Fibroblast of peridontal ligament (primary cell): ENCODE measurements around the gene PRRG1.
"Not testable (repeated sequence)": the region's sequence is repeated elsewhere in the genome, so short reads cannot be mapped to it uniquely, and the experiment has no call there.

Source experiments
- DNase-seq: peaks from one replicate; pipeline ENCODE4 v3.0.0-alpha.2; 2010; ENCODE audit errors: extremely low read depth

Gene PRRG1

GRCh38 chrX:37468124-37468739, 119.1 kb downstream of the PRRG1 start:
- DNase-seq = no peak

GRCh38 chrX:37470711-37471110, 121.5 kb downstream of the PRRG1 start:
- no peak for DNase-seq

GRCh38 chrX:37472836-37473235, 123.7 kb downstream of the PRRG1 start:
- no peak for DNase-seq

- no peak for DNase-seq
Observed at GRCh38 chrX:37474478-37474877, 125.3 kb downstream of the PRRG1 start.

GRCh38 chrX:37476571-37477170, 127.5 kb downstream of the PRRG1 start:
- DNase-seq = no peak

- DNase-seq = not testable (repeated sequence)
Observed at GRCh38 chrX:37484335-37484734, 135.2 kb downstream of the PRRG1 start.

GRCh38 chrX:37485429-37485828, 136.3 kb downstream of the PRRG1 start:
- DNase-seq = no peak

- no peak for DNase-seq
Observed at GRCh38 chrX:37487271-37487670, 138.1 kb downstream of the PRRG1 start.

GRCh38 chrX:37488323-37488722, 139.2 kb downstream of the PRRG1 start:
- DNase-seq = no peak

- no peak for DNase-seq
Observed at GRCh38 chrX:37491686-37492085, 142.5 kb downstream of the PRRG1 start.

GRCh38 chrX:37495760-37496159, 146.6 kb downstream of the PRRG1 start:
- DNase-seq = not testable (repeated sequence)

- not testable (repeated sequence) for DNase-seq
Observed at GRCh38 chrX:37497126-37497525, 148.0 kb downstream of the PRRG1 start.

GRCh38 chrX:37498323-37498722, 149.2 kb downstream of the PRRG1 start:
- DNase-seq = not testable (repeated sequence)

GRCh38 chrX:37499649-37500048, 150.5 kb downstream of the PRRG1 start:
- DNase-seq = not testable (repeated sequence)

- DNase-seq = no peak
Observed at GRCh38 chrX:37504991-37505390, 155.8 kb downstream of the PRRG1 start.
